Coronary artery (tissue), 2 donors: ENCODE data around the gene TTLL12.
A peak's percentile ranks its signal among the peaks of the same experiment; 100 is the strongest.

Experiments used
- DNase-seq: peaks from one replicate; pipeline ENCODE4 v3.0.0-alpha.2; 2017; ENCODE audit warnings: low spot score
- H3K27ac ChIP-seq, 2 donors: fragments of 200-600 bp; sonication (generic); one replicate each; pipeline ENCODE4 v1.5.1; 2016 to 2019
- H3K4me3 ChIP-seq: fragments of 200-600 bp; sonication (generic); 2 replicates; pipeline ENCODE4 v1.5.1; 2016; ENCODE audit warnings: mild to moderate bottlenecking, moderate library complexity
- TF ChIP-seq, protein P1 (sequence below): fragments of 200-600 bp; sonication (generic); IDR thresholded peaks from one replicate; pipeline ENCODE4 v1.5.1; 2019; ENCODE audit warnings: antibody characterized with exemption

Gene TTLL12

GRCh38 chr22:43136255-43136654, 50.7 kb downstream of the TTLL12 start:
- TF ChIP-seq, protein P1, sequence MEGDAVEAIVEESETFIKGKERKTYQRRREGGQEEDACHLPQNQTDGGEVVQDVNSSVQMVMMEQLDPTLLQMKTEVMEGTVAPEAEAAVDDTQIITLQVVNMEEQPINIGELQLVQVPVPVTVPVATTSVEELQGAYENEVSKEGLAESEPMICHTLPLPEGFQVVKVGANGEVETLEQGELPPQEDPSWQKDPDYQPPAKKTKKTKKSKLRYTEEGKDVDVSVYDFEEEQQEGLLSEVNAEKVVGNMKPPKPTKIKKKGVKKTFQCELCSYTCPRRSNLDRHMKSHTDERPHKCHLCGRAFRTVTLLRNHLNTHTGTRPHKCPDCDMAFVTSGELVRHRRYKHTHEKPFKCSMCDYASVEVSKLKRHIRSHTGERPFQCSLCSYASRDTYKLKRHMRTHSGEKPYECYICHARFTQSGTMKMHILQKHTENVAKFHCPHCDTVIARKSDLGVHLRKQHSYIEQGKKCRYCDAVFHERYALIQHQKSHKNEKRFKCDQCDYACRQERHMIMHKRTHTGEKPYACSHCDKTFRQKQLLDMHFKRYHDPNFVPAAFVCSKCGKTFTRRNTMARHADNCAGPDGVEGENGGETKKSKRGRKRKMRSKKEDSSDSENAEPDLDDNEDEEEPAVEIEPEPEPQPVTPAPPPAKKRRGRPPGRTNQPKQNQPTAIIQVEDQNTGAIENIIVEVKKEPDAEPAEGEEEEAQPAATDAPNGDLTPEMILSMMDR = peak; percentile 29
- Histone ChIP-seq H3K4me3 (no peak overlapping the region), H3K27ac (no peak overlapping the region)
- DNase-seq = no peak

GRCh38 chr22:43135565-43135964, 51.4 kb downstream of the TTLL12 start:
- H3K4me3 ChIP-seq = no peak overlapping the region
- no peak overlapping the region for H3K27ac ChIP-seq
- TF ChIP-seq, protein P1 = no peak
- no peak for DNase-seq

DNA sequence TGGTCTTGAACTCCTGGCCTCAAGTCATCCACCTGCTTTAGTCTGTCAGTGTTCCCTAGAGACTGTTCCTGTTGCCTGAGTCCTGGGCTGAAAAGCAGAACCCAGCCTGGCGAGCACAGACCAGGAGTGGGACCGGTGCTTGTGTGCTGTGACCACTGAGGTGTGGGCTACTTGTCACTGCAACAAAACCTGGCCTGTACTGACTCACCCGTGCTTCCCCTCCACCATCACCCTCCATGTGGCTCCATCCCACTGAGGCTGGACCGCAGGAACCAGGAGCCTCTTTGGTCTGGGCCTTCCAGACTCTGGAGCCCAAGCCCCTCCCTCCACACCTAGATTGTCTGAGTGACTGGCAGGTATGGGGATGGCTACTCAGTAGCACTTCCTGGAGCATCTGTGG, 52.4 kb downstream of the TTLL12 start:
- TF ChIP-seq, protein P1 = no peak
- Histone ChIP-seq H3K27ac (no peak overlapping the region), H3K4me3 (no peak overlapping the region)
- DNase-seq = no peak

DNA sequence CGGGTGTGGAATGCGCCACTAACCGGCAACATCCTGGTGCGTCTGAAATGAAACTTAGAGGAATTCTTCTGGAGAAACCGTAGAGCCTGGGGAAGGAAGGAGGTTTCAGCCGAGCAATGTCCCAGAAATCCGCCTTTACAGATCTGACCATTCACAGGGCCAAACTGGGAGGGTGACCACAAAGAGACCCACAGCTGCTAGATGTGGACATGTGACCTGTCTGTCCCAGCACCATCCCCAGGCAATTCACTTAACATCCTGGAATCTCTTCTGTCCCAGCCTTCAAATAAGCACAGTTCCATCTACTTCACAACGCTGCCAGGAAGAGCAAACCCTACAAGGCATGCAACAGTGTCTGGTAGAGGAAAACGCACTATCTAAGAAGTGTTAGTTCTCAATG, 53.5 kb downstream of the TTLL12 start:
- Histone ChIP-seq H3K4me3 (no peak overlapping the region), H3K27ac (no peak overlapping the region)
- no peak for DNase-seq
- TF ChIP-seq, protein P1 = no peak

DNA sequence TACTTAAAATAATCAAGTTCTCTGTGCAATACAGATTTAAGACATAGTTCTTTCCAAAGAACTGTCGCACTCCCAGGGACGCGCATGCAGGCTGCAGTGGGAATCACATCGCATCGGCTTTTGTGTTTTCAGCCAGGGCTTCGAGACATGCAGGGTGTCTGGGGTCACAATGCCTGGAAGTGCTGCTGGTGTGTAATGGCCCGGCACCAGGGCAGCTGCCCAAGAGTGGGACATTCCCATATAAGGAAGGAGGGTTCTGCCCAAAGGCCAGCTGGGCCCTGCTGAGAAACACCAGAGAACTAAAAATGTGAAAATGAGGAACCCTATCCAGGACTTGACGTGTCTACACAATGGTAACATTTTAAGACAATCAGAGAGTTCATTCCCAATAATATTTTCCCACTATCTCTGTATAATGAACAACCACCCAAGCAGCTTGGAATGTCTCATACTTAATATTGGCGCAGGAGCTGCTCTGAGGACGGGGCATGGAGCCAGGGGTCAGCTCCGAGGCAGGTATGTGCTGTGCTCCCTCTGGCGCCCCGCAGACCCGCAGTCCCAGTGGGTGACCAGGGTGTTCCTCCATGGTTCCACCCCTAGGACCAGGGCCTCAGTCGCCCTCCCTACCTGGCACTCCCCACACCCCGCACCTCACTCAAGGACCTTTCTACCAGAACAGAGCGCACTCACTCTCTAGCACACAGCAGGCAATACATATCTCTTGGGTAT, 55.0 kb downstream of the TTLL12 start:
- TF ChIP-seq, protein P1 = no peak
- no peak for DNase-seq

GRCh38 chr22:43129426-43130425, 57.2 kb downstream of the TTLL12 start:
- H3K27ac ChIP-seq = no peak overlapping the region
- DNase-seq = no peak
- TF ChIP-seq, protein P1 = no peak
- no peak overlapping the region for H3K4me3 ChIP-seq

More for the DNA sequence above, 55.0 kb downstream of the TTLL12 start:
- Histone ChIP-seq H3K27ac (peak overlapping the region; percentile 44 to 77), H3K4me3 (no peak overlapping the region)
